H54 (cell line): ENCODE results near the gene NPIPA7.
"Not testable (repeated sequence)": the region's sequence is repeated elsewhere in the genome, so short reads cannot be mapped to it uniquely, and the experiment has no call there.

Source experiments
- DNase-seq: peaks from one replicate; pipeline ENCODE4 v3.0.0; 2011; ENCODE audit warnings: low spot score, mixed read lengths; ENCODE audit not compliant: insufficient read length
- FAIRE-seq: peaks from 3 replicates; lab custom pipeline; 2011; peaks lifted over from hg19 to GRCh38; lab: Jason Lieb, UNC

Gene NPIPA7

DNA sequence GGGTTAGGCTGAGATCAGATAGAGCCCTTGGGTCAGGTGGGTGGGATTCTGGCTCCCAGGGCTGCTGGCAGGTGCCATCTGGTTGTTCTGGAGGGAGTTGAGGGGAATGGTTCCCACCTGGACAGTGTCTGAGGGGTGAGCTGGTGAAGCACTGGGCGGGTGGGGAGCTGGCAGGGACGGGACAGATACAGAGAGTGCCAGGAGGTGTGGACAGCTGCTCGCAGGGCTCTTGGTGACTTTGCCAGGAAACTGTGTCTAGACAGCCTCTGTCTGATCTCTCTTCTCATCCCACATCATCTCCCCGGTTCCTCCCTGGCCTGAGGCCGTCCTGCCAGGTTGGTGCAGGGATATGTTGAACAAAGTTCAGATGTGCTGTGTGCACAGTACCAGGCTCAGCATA lies 38.1 kb downstream of the NPIPA7 start:
- not testable (repeated sequence) for FAIRE-seq

DNA sequence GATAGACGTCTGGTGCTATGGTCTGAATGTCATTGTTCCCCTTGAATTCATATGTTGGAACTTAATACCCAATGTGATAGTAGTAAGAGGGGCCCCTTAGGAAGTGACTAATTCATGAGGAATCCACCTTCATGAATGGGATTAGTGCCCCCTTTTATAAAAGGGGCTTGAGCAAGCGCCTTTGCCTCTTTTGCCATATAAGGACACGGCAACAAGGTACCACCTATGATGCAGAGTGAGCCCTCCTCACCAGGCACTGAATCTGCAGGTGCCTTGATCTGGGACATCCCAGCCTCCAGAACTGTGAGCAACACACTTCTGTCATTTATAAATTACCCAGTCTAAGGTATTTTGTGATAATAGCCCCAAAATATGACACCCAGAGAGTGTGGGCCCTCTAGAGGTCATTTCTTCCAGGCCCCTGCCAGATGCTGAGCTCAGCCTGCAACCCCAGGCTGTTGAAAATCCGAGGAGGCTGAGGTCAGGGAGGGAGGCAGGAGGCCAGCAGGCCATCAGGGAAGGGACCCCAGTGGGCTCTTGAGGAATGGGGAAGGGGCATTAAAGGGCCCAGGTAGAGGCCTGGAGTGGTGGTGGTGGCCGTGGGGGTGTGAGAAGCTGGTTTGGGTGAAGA lies 39.1 kb downstream of the NPIPA7 start:
- FAIRE-seq, DNase-seq: not testable (repeated sequence)

More for the DNA sequence above, 38.1 kb downstream of the NPIPA7 start:
- DNase-seq: not testable (repeated sequence)

DNA sequence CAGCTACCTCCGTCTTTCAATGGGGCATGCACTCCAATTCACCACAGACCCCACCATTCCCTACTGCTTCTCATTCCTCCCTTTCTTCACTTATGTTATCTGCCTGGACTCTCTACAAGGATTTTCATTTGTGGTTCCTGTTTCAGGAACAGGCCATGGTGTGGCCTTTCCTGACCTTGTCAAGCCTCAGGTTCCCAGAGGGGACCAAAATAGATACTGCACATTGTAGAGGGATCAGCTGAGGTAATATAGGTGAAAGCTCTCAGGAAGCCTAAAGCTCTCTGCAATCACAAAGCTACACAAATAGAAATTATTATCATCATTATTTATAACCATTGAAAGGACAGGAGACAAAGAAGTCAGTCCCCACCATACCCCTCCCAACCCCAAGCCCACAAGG lies 41.6 kb downstream of the NPIPA7 start:
- not testable (repeated sequence) for DNase-seq, FAIRE-seq

DNA sequence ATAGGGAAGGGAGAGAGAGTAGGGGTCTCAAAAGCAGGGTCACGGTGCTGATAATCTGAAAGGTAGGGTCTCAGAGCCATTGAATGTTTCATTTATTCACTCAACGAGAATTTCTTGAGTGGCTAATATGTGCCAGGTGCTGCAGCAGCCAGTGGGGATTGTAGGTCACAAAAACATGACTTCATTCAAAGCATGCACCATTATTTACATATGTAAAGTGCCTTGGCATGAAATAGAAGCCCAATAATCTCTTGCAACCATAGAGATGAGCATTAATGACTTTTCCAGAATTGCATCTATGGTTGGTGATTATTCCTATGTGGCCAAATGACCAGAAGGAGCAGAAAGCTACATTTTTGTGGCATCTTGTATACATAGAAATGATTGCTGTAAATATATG lies 46.2 kb downstream of the NPIPA7 start:
- not testable (repeated sequence) for FAIRE-seq, DNase-seq

DNA sequence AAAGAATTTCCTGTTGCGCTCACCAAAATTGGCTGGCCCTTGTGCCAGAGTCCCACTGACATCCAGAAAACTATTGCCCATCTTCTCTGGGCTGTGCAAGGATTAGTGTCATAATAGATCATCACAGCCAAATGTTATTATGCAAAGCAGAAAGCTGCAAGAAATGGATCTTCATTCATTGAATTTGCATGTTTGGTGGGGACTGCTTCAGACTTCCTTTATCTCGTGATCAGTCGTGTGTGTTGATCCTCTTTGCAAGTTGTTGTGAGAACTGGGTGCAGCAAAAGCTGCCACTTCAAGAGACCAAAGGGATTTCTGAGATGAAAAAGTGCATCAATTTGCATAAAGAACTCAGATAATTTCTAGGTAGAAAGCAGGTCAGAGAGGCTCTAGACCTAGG lies 52.2 kb downstream of the NPIPA7 start:
- DNase-seq, FAIRE-seq: not testable (repeated sequence)

DNA sequence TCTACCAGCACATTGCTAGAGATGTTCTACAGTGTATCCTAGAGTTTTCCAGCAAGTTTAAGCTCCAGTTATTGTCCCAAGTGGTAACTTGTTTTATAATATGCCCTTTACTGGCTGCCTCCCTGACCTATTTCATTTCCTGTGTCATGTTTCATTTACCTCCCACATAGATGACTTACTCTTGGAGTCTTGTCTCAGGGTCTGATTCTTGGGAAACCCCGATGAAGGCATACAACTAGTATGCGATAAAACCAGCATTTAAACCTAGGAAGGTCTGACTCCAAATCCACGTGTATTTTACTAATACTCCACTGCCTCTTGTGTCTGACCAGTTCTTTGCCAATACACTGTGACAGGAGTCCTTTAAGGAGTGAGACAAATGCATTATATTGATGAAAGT lies 55.8 kb downstream of the NPIPA7 start:
- not testable (repeated sequence) for DNase-seq, FAIRE-seq

DNA sequence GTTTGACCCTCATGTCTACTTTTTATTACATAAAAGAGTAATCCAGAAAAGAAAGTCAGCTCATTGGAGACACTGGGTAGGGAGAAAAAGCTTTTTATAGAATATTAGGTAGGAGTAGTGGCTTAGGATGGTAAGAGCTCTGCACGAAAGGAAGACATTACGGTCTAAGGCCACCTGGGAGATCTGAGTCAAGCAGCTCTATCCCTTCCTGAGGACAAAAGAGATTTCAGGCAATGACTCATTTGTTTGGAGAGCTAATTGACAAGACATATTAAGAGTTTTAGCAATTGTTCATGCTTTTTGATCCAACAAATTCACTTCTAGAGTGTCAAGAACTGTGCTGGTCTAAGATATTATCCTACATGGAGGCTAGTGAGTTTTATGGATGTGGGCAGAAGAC lies 62.5 kb downstream of the NPIPA7 start:
- not testable (repeated sequence) for DNase-seq, FAIRE-seq
